Gastrocnemius medialis (tissue), 4 donors: ENCODE results near the gene BCCIP.

Source experiments
- CTCF ChIP-seq, 5 experiments: fragments of 450-650 bp in 3 of 5; fragments of 200-600 bp in 2 of 5; sonication (generic) in 2 of 5; IDR thresholded peaks in 4 of 5; conservative IDR thresholded peaks in 1 of 5; 1 replicate in 4 of 5; 2 replicates in 1 of 5; pipeline ENCODE4 v1.5.1; 2016 to 2019; ENCODE audit warnings: antibody characterized with exemption in 5 of 5, mild to moderate bottlenecking in 3 of 5, moderate library complexity in 3 of 5
- POLR2A ChIP-seq, 2 donors: fragments of 450-650 bp; IDR thresholded peaks; one replicate each; pipeline ENCODE4 v1.6.1; 2017; ENCODE audit warnings: antibody characterized with exemption in 2 of 2, mild to moderate bottlenecking in 2 of 2, moderate library complexity in 2 of 2

GRCh38 chr10:125788156-125789034 lies 35.0 kb upstream of the BCCIP start:
- no peak for TF ChIP-seq POLR2A (IDR thresholded peaks at IDR 0.05)
- no peak for TF ChIP-seq CTCF (IDR thresholded peaks at IDR 0.05 in 4 of 5, conservative IDR thresholded peaks at IDR 0.05 in 1 of 5)
